H9 (cell line): ENCODE measurements around the gene APOBEC3A. TPM values are rescaled to one million over a fixed set of nuclear protein-coding genes. Genes with fewer than 3 reads are reported as not detected.

Experiments used
- DNase-seq: peaks from one replicate; pipeline ENCODE4 v3.0.0-alpha.2; 2017
- H2AFZ ChIP-seq: one replicate; pipeline ENCODE4 v1.6.1; 2013; ENCODE audit warnings: mild to moderate bottlenecking, low read length, control low read depth, moderate library complexity
- H2AK5ac ChIP-seq: 2 replicates; pipeline ENCODE4 v1.6.1; 2013; ENCODE audit warnings: low read length, control low read depth, mixed read lengths; ENCODE audit not compliant: insufficient read length
- H2BK120ac ChIP-seq: one replicate; pipeline ENCODE4 v1.6.1; 2013; ENCODE audit warnings: low read depth, mild to moderate bottlenecking, low read length, control low read depth, inconsistent platforms; ENCODE audit not compliant: poor library complexity, severe bottlenecking
- H2BK12ac ChIP-seq: 2 replicates; pipeline ENCODE4 v1.6.1; 2013; ENCODE audit warnings: low read length, control low read depth, mixed read lengths, low read depth; ENCODE audit not compliant: insufficient read length
- H2BK15ac ChIP-seq: 2 replicates; pipeline ENCODE4 v1.6.1; 2013; ENCODE audit warnings: low read depth, low read length, control low read depth
- H2BK20ac ChIP-seq: one replicate; pipeline ENCODE4 v1.6.1; 2013; ENCODE audit warnings: low read depth, mild to moderate bottlenecking, low read length, control low read depth, inconsistent platforms; ENCODE audit not compliant: poor library complexity, severe bottlenecking
- H2BK5ac ChIP-seq: 2 replicates; pipeline ENCODE4 v1.6.1; 2013; ENCODE audit warnings: low read length, control low read depth, mixed read lengths; ENCODE audit not compliant: insufficient read length
- H3K14ac ChIP-seq: 2 replicates; pipeline ENCODE4 v1.6.1; 2013; ENCODE audit warnings: low read length, control low read depth; ENCODE audit not compliant: insufficient read depth
- H3K18ac ChIP-seq: 2 replicates; pipeline ENCODE4 v1.6.1; 2013; ENCODE audit warnings: low read depth, mild to moderate bottlenecking, mixed read lengths, low read length, control low read depth; ENCODE audit not compliant: insufficient read length
- H3K23ac ChIP-seq: 2 replicates; pipeline ENCODE4 v1.6.1; 2013; ENCODE audit warnings: low read length, control low read depth, mixed read lengths, low read depth; ENCODE audit not compliant: insufficient read length
- H3K23me2 ChIP-seq: 2 replicates; pipeline ENCODE4 v1.6.1; 2013; ENCODE audit warnings: low read depth, mild to moderate bottlenecking, mixed read lengths, low read length, control low read depth; ENCODE audit not compliant: insufficient read length, poor library complexity, severe bottlenecking
- H3K27ac ChIP-seq: 2 replicates; pipeline ENCODE4 v1.5.1; 2013; ENCODE audit warnings: low read length, control low read depth, mixed read lengths, low read depth; ENCODE audit not compliant: insufficient read length
- H3K27me3 ChIP-seq: 2 replicates; pipeline ENCODE4 v1.6.1; 2013; ENCODE audit warnings: low read length, control low read depth, inconsistent platforms; ENCODE audit not compliant: insufficient read depth
- H3K4ac ChIP-seq: 2 replicates; pipeline ENCODE4 v1.6.1; 2013; ENCODE audit warnings: low read depth, mild to moderate bottlenecking, control low read depth, inconsistent platforms, low read length, moderate library complexity
- H3K4me1 ChIP-seq: 2 replicates; pipeline ENCODE4 v1.6.1; 2013; ENCODE audit warnings: low read length, control low read depth, inconsistent platforms; ENCODE audit not compliant: insufficient read depth
- H3K4me2 ChIP-seq: 2 replicates; pipeline ENCODE4 v1.6.1; 2013; ENCODE audit warnings: low read length, control low read depth, mixed read lengths; ENCODE audit not compliant: insufficient read length, insufficient read depth
- H3K56ac ChIP-seq: 2 replicates; pipeline ENCODE4 v1.6.1; 2013; ENCODE audit warnings: low read depth, mild to moderate bottlenecking, mixed read lengths, low read length, control low read depth; ENCODE audit not compliant: insufficient read length
- H3K79me1 ChIP-seq: 2 replicates; pipeline ENCODE4 v1.6.1; 2013; ENCODE audit warnings: low read depth, mild to moderate bottlenecking, moderate library complexity, low read length, control low read depth, inconsistent platforms; ENCODE audit not compliant: insufficient read depth, poor library complexity, severe bottlenecking
- H3K79me2 ChIP-seq: 2 replicates; pipeline ENCODE4 v1.6.1; 2013; ENCODE audit warnings: low read length, control low read depth, inconsistent platforms; ENCODE audit not compliant: insufficient read depth
- H3K9ac ChIP-seq: 2 replicates; pipeline ENCODE4 v1.6.1; 2013; ENCODE audit warnings: low read length, control low read depth, mixed read lengths; ENCODE audit not compliant: insufficient read length; ENCODE audit errors: extremely low read depth
- H3K9me3 ChIP-seq: one replicate; pipeline ENCODE4 v1.6.1; 2013; ENCODE audit warnings: low read depth, low read length, inconsistent platforms; ENCODE audit not compliant: control insufficient read depth
- H3T11ph ChIP-seq: one replicate; pipeline ENCODE4 v1.6.1; 2013; ENCODE audit warnings: mild to moderate bottlenecking, low read length, control low read depth, inconsistent platforms
- H4K20me1 ChIP-seq: one replicate; pipeline ENCODE4 v1.6.1; 2013; ENCODE audit not compliant: control insufficient read depth, insufficient read length, insufficient read depth
- H4K5ac ChIP-seq: 2 replicates; pipeline ENCODE4 v1.6.1; 2013; ENCODE audit warnings: low read depth, mild to moderate bottlenecking, mixed read lengths, low read length, control low read depth; ENCODE audit not compliant: insufficient read length
- H4K8ac ChIP-seq: replicated peaks from 2 replicates; pipeline ENCODE4 v1.6.1; 2013; ENCODE audit warnings: low read length, control low read depth, mixed read lengths, low read depth; ENCODE audit not compliant: insufficient read length
- H4K91ac ChIP-seq: 2 replicates; pipeline ENCODE4 v1.6.1; 2013; ENCODE audit warnings: low read depth, mild to moderate bottlenecking, moderate library complexity, mixed read lengths, low read length, control low read depth; ENCODE audit not compliant: insufficient read length
- H3K27ac Mint-ChIP-seq, 3 experiments: 2 replicates in 2 of 3; 3 replicates in 1 of 3; pipeline ENCODE4 v1.8.0; 2020 to 2021; ENCODE audit warnings: mixed read lengths in 3 of 3, mild to moderate bottlenecking in 1 of 3, moderate library complexity in 1 of 3
- H3K27me3 Mint-ChIP-seq: 2 replicates; pipeline ENCODE4 v1.8.0; 2021; ENCODE audit warnings: low read depth, mild to moderate bottlenecking, moderate library complexity, mixed read lengths
- H3K36me3 Mint-ChIP-seq, 3 experiments: 2 replicates in 2 of 3; 3 replicates in 1 of 3; pipeline ENCODE4 v1.8.0; 2020 to 2021; ENCODE audit warnings: low read depth in 3 of 3, mixed read lengths in 3 of 3; ENCODE audit not compliant: insufficient read depth in 1 of 3
- H3K4me1 Mint-ChIP-seq, 2 experiments: 2 replicates each; pipeline ENCODE4 v1.8.0; 2020; ENCODE audit warnings: mixed read lengths in 2 of 2
- H3K4me3 Mint-ChIP-seq, 2 experiments: 2 replicates in 1 of 2; 3 replicates in 1 of 2; pipeline ENCODE4 v1.8.0; 2020 to 2021; ENCODE audit warnings: mild to moderate bottlenecking in 2 of 2, mixed read lengths in 2 of 2, moderate library complexity in 1 of 2
- H3K9me3 Mint-ChIP-seq, 2 experiments: 2 replicates in 1 of 2; 3 replicates in 1 of 2; pipeline ENCODE4 v1.8.0; 2020; ENCODE audit warnings: mild to moderate bottlenecking in 2 of 2, mixed read lengths in 2 of 2, moderate library complexity in 1 of 2
- WGBS: extraction: QIAGEN DNeasy Blood & Tissue Kit; methylation state at CpG from one replicate; pipeline ENCODE4 v1.1.7; 2013; ENCODE audit warnings: missing lambda C conversion rate, low lambda C conversion rate, mixed read lengths; ENCODE audit not compliant: insufficient read length; ENCODE audit errors: extremely low coverage; 5-methylcytosine and 5-hydroxymethylcytosine counted together
- total RNA-seq: library from RNA; stranded (reverse); gene quantifications from 2 replicates; pipeline ENCODE4 v1.2.1, GENCODE V29; 2021
- TF ChIP-seq, protein P1 (sequence below): fragments of 200-600 bp; sonication (generic); conservative IDR thresholded peaks from 3 replicates; pipeline ENCODE4 v1.8.0; 2021; ENCODE audit warnings: antibody characterized with exemption, mild to moderate bottlenecking

The APOBEC3A gene
- total RNA-seq, 1 experiment from 2014 or later: not detected

- no peak within 1 kb of the TSS for H2BK5ac ChIP-seq
- H4K20me1 ChIP-seq: no peaks in the 10 kb centered on the region
- H3K4me1 ChIP-seq: no peaks in the 10 kb centered on the region
- no peaks in the 10 kb centered on the region for H3K9me3 ChIP-seq
- no peak within 1 kb of the TSS for H3K27ac ChIP-seq
- H3K23ac ChIP-seq: no peak within 1 kb of the TSS
- H4K8ac ChIP-seq: no peak within 1 kb of the TSS
- H3K18ac ChIP-seq: peak within 1 kb of the TSS; percentile 76
- no peak within 1 kb of the TSS for H4K91ac ChIP-seq
- Mint-ChIP-seq H3K4me1 (peaks cover 24 to 25% of the 10 kb centered on the region in 2 experiments), H3K27me3 (peaks cover 12% of the 10 kb centered on the region), H3K4me3 (peak within 1 kb of the TSS; percentile 31 to 49; a peak in 3 of 5 replicates), H3K27ac (peak within 1 kb of the TSS in 2 of 3 experiments; percentile 76 to 96; a peak in 4 of 7 replicates), H3K36me3 (peaks cover 12 to 44% (median 37%) of the 10 kb centered on the region in 3 experiments; a peak in 6 of 7 replicates), H3K9me3 (peaks cover 35 to 39% of the 10 kb centered on the region in 2 experiments)
- H3K27me3 ChIP-seq: no peaks in the 10 kb centered on the region
- no peak within 1 kb of the TSS for H2BK15ac ChIP-seq
- H3K9ac ChIP-seq: no peak within 1 kb of the TSS
- H3K4me2 ChIP-seq: no peak within 1 kb of the TSS
- H3K79me1 ChIP-seq: no peaks in the 10 kb centered on the region
- no peak within 1 kb of the TSS for H2BK12ac ChIP-seq
- no peak within 1 kb of the TSS for H3K14ac ChIP-seq
- TF ChIP-seq, protein P1, sequence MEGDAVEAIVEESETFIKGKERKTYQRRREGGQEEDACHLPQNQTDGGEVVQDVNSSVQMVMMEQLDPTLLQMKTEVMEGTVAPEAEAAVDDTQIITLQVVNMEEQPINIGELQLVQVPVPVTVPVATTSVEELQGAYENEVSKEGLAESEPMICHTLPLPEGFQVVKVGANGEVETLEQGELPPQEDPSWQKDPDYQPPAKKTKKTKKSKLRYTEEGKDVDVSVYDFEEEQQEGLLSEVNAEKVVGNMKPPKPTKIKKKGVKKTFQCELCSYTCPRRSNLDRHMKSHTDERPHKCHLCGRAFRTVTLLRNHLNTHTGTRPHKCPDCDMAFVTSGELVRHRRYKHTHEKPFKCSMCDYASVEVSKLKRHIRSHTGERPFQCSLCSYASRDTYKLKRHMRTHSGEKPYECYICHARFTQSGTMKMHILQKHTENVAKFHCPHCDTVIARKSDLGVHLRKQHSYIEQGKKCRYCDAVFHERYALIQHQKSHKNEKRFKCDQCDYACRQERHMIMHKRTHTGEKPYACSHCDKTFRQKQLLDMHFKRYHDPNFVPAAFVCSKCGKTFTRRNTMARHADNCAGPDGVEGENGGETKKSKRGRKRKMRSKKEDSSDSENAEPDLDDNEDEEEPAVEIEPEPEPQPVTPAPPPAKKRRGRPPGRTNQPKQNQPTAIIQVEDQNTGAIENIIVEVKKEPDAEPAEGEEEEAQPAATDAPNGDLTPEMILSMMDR: no peak
- no peaks in the 10 kb centered on the region for H3K23me2 ChIP-seq
- no peaks in the 10 kb centered on the region for H3K79me2 ChIP-seq
- H3T11ph ChIP-seq: no peak within 1 kb of the TSS
- H2AFZ ChIP-seq: no peak within 1 kb of the TSS
- DNase-seq: peak; percentile 78
- no peak within 1 kb of the TSS for H4K5ac ChIP-seq
- H3K4ac ChIP-seq: no peak within 1 kb of the TSS
- no peak within 1 kb of the TSS for H2BK20ac ChIP-seq
- H2AK5ac ChIP-seq: no peak within 1 kb of the TSS
- no peak within 1 kb of the TSS for H3K56ac ChIP-seq
- no peak within 1 kb of the TSS for H2BK120ac ChIP-seq
- WGBS: no CpG with 5 or more reads among the region's 16 CpGs
Measured at GRCh38 chr22:38981992-38982927, 24.9 kb downstream of the APOBEC3A start, which contains the start of gene APOBEC3B. TSS of gene APOBEC3B (plus strand) at chr22:38982347. CDS start at chr22:38982454, 107 bp downstream.
